ENCODE data around the gene CHRM5. TPM values are rescaled to one million over a fixed set of nuclear protein-coding genes. Genes with fewer than 3 reads are reported as not detected.

The CHRM5 gene
- total and polyA plus RNA-seq, 2 donors (not counting 1 experiment from before 2014, with no cell fraction given), result not detected

DNA sequence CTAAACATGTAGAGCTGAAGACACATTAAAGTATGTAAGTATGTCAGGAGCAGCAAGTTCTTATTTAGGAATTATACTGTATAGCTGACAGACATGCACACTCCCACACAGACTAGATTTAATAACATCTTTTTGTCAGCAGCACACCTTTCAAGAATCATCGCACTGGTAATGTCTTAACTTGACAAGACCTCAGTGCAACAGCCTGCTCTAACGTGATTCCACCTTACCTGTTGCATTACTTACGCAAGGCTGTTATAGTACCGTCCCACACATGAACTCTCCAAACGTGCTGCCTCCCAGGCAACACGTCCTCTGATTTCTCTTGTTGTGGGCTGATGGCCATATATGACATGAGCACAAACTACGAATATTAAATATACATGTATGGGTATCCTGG lies 11.9 kb downstream of the CHRM5 start:
- Histone ChIP-seq H3K9ac (ENCODE audit: low read length) (no peak overlapping the region), H3K4me2 (replicated peaks; ENCODE audit: low read depth, low read length, poor library complexity, severe bottlenecking) (no peak overlapping the region), H3K4me1 (ENCODE audit: control insufficient read depth in 2 of 2, insufficient read depth in 2 of 2, low read length in 2 of 2) (no peaks in the 10 kb centered on the region), H2AFZ (ENCODE audit: insufficient read depth, low read depth, low read length, poor library complexity, severe bottlenecking) (no peak overlapping the region), H4K20me1 (ENCODE audit: control insufficient read depth, insufficient read depth, low read length, poor library complexity, severe bottlenecking) (no peaks in the 10 kb centered on the region), H3K4me3 (ENCODE audit: control extremely low read depth in 1 of 5, extremely low read depth in 1 of 5, insufficient read depth in 1 of 5, low read depth in 2 of 5, low read length in 4 of 5) (no peak overlapping the region), H3K27me3 (replicated peaks in 1 of 4; ENCODE audit: control extremely low read depth in 1 of 4, control insufficient read depth in 3 of 4, insufficient read depth in 4 of 4, low read length in 3 of 4) (no peaks in the 10 kb centered on the region), H3K36me3 (replicated peaks in 1 of 2; ENCODE audit: control extremely low read depth in 1 of 2, control insufficient read depth in 1 of 2, extremely low read depth in 1 of 2, insufficient read depth in 2 of 2, low read length in 1 of 2) (no peaks in the 10 kb centered on the region), H3K27ac (ENCODE audit: low read length in 2 of 2) (no peak overlapping the region), H3K79me2 (ENCODE audit: control insufficient read depth, insufficient read depth, low read length) (no peaks in the 10 kb centered on the region), H3K9me3 (ENCODE audit: control extremely low read depth in 1 of 3, control insufficient read depth in 2 of 3, insufficient read depth in 1 of 3, low read length in 2 of 3) (no peaks in the 10 kb centered on the region)
- intact Hi-C loops (cut with micrococcal nuclease), result no loop called here
- DNase-seq (no peak), ATAC-seq (ENCODE audit: low read depth) (no peak)
- Mint-ChIP-seq H3K4me3 (no peak overlapping the region), H3K4me1 (no peaks in the 10 kb centered on the region), H3K27ac (no peak overlapping the region), H3K9me3 (ENCODE audit: insufficient read depth) (no peaks in the 10 kb centered on the region), H3K27me3 (no peaks in the 10 kb centered on the region)
- WGBS (ENCODE audit: insufficient coverage), result 92% methylated on average over 2 of the region's 7 CpGs
- CTCF ChIA-PET, result interaction anchor here (1.0 kb wide), 1 partner anchor 12 kb away, joined by 3 read pairs; no protein-coding TSS in a partner anchor
- POLR2A ChIA-PET, result no interaction called here
- TF ChIP-seq, protein P1, sequence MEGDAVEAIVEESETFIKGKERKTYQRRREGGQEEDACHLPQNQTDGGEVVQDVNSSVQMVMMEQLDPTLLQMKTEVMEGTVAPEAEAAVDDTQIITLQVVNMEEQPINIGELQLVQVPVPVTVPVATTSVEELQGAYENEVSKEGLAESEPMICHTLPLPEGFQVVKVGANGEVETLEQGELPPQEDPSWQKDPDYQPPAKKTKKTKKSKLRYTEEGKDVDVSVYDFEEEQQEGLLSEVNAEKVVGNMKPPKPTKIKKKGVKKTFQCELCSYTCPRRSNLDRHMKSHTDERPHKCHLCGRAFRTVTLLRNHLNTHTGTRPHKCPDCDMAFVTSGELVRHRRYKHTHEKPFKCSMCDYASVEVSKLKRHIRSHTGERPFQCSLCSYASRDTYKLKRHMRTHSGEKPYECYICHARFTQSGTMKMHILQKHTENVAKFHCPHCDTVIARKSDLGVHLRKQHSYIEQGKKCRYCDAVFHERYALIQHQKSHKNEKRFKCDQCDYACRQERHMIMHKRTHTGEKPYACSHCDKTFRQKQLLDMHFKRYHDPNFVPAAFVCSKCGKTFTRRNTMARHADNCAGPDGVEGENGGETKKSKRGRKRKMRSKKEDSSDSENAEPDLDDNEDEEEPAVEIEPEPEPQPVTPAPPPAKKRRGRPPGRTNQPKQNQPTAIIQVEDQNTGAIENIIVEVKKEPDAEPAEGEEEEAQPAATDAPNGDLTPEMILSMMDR (IDR thresholded peaks at IDR 0.05), result no peak
- no peak for TF ChIP-seq EZH2 (IDR thresholded peaks at IDR 0.05; ENCODE audit: borderline replicate concordance, insufficient read depth, low read depth, low read length, poor library complexity, severe bottlenecking)

DNA sequence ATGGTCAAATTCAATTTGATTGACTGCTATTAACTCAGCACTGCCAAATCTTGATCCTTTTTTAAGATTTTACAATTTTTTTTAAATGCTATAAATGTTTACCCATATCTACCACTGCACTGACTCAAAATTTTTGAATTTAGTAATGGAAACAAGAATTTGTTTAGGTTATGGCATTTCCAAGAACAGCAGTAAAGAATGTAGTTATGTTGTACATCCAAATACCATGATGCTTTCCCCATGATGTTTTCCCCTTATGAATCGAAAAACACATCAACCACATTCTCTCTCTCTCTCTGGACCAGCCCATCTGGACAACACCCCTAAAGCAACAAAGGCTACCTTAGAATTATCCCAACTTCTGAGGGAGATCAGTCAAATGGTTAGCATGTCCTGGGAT lies 14.2 kb downstream of the CHRM5 start:
- DNase-seq (no peak), ATAC-seq (ENCODE audit: low read depth) (no peak)
- Histone ChIP-seq H3K27ac (ENCODE audit: low read length in 2 of 2) (no peak overlapping the region), H3K4me2 (replicated peaks; ENCODE audit: low read depth, low read length, poor library complexity, severe bottlenecking) (no peak overlapping the region), H3K27me3 (replicated peaks in 1 of 4; ENCODE audit: control extremely low read depth in 1 of 4, control insufficient read depth in 3 of 4, insufficient read depth in 4 of 4, low read length in 3 of 4) (no peaks in the 10 kb centered on the region), H3K4me3 (ENCODE audit: control extremely low read depth in 1 of 5, extremely low read depth in 1 of 5, insufficient read depth in 1 of 5, low read depth in 2 of 5, low read length in 4 of 5) (no peak overlapping the region), H3K9ac (ENCODE audit: low read length) (no peak overlapping the region), H4K20me1 (ENCODE audit: control insufficient read depth, insufficient read depth, low read length, poor library complexity, severe bottlenecking) (no peaks in the 10 kb centered on the region), H3K4me1 (ENCODE audit: control insufficient read depth in 2 of 2, insufficient read depth in 2 of 2, low read length in 2 of 2) (no peaks in the 10 kb centered on the region), H3K36me3 (replicated peaks in 1 of 2; ENCODE audit: control extremely low read depth in 1 of 2, control insufficient read depth in 1 of 2, extremely low read depth in 1 of 2, insufficient read depth in 2 of 2, low read length in 1 of 2) (no peaks in the 10 kb centered on the region), H3K79me2 (ENCODE audit: control insufficient read depth, insufficient read depth, low read length) (no peaks in the 10 kb centered on the region), H3K9me3 (ENCODE audit: control extremely low read depth in 1 of 3, control insufficient read depth in 2 of 3, insufficient read depth in 1 of 3, low read length in 2 of 3) (no peaks in the 10 kb centered on the region), H2AFZ (ENCODE audit: insufficient read depth, low read depth, low read length, poor library complexity, severe bottlenecking) (no peak overlapping the region)
- Mint-ChIP-seq H3K4me3 (no peak overlapping the region), H3K27me3 (no peaks in the 10 kb centered on the region), H3K27ac (no peak overlapping the region), H3K9me3 (ENCODE audit: insufficient read depth) (no peaks in the 10 kb centered on the region), H3K4me1 (no peaks in the 10 kb centered on the region)
- TF ChIP-seq, protein P1 (IDR thresholded peaks at IDR 0.05), result no peak
- no peak for TF ChIP-seq EZH2 (IDR thresholded peaks at IDR 0.05; ENCODE audit: borderline replicate concordance, insufficient read depth, low read depth, low read length, poor library complexity, severe bottlenecking)
- no CpG with 5 or more reads among the region's 1 CpG for WGBS (ENCODE audit: insufficient coverage)
- ChIA-PET CTCF (no interaction called here), POLR2A (no interaction called here)
- intact Hi-C loops (cut with micrococcal nuclease), result no loop called here

Data from B cell (primary cell).